GM12864 (cell line): ENCODE results near the gene ANKS6.

Source experiments
- DNase-seq: peaks from one replicate; pipeline ENCODE4 v3.0.0-alpha.2; 2011; ENCODE audit warnings: low read depth
- H3K4me3 ChIP-seq: 2 replicates; pipeline ENCODE4 v1.5.1; 2011; ENCODE audit warnings: mild to moderate bottlenecking, low read depth, low read length, control low read depth
- TF ChIP-seq, protein P1 (sequence below): IDR thresholded peaks from 2 replicates; pipeline ENCODE4 v1.5.1; 2011; ENCODE audit warnings: low read depth, mild to moderate bottlenecking, moderate library complexity, low read length, control low read depth, inconsistent platforms; ENCODE audit errors: missing control alignments

The ANKS6 gene

DNA sequence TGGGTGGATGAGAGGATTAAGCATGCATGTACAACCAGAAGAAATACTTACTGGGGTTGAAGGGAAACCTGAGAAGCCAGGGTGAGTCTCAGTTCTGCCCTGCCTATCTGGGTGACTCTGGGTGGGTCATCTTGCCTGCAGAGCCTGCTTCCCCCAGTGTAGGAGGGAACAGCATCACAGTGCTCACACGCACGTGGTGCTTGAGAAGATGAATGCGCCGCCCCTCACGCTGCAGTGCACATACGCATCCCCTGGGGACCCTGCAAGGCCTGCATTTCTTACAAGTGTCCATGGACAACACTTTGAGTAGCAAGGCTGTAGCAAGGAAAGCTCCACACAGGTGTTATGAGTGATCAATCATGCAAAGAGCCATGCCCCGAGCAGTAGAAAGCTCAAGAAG, 68.9 kb downstream of the ANKS6 start:
- DNase-seq, result no peak
- H3K4me3 ChIP-seq, result no peak overlapping the region
- TF ChIP-seq, protein P1, sequence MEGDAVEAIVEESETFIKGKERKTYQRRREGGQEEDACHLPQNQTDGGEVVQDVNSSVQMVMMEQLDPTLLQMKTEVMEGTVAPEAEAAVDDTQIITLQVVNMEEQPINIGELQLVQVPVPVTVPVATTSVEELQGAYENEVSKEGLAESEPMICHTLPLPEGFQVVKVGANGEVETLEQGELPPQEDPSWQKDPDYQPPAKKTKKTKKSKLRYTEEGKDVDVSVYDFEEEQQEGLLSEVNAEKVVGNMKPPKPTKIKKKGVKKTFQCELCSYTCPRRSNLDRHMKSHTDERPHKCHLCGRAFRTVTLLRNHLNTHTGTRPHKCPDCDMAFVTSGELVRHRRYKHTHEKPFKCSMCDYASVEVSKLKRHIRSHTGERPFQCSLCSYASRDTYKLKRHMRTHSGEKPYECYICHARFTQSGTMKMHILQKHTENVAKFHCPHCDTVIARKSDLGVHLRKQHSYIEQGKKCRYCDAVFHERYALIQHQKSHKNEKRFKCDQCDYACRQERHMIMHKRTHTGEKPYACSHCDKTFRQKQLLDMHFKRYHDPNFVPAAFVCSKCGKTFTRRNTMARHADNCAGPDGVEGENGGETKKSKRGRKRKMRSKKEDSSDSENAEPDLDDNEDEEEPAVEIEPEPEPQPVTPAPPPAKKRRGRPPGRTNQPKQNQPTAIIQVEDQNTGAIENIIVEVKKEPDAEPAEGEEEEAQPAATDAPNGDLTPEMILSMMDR, result no peak

DNA sequence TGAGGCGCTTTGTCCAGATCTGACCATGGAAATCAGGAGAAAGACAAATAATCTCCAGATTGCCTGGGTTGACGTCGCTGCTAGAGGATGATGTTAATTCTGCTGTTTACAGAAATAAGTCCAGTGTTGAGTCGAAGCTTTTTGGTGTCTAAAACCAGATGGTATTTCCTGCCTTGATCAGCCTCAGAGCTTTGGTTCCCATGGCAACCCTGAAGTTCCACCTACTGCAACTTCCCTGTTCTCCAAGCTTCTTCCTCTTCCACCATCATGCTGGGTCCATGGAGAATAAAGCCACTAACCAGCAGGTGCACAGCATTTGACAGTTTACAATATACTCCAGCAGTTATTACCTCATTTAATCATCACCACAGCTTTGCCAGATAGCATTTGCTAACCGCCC, 69.6 kb downstream of the ANKS6 start:
- TF ChIP-seq, protein P1, result no peak
- no peak overlapping the region for H3K4me3 ChIP-seq
- DNase-seq, result no peak

DNA sequence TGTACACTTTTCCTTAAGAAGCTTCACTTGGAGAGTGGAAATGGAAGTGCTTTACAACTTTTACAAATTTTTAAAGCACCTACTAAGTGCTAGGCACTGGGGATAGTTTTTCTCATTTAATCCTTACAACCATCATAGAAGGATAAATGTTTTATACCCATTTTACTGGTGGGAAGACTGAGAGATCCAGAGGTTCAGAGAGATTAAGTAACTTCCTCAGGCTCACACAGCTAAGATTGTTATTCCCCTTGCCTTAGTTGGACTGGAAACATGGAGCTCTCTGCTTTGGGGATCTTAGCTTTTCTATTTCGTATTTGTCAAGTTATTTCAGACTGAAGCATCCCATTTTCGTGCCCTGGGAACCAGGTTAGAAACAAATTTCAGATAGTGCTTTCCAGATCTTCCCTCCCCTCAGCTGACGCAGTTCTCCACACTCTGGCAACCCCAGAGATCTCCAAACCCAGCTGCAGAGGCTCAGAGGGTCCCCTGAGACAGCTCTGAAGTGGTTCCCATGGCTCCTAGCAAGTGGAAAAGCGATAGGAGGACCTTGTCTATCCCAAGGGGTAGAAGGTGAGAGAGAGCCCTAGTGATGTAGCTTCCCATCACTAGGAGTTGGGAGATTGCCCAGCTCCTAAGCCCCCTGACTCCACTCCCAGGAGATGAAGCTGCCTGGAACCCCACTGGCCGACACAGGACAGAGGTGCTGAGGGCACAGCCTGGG, 71.4 kb downstream of the ANKS6 start:
- H3K4me3 ChIP-seq, result no peak overlapping the region
- TF ChIP-seq, protein P1, result no peak
- no peak for DNase-seq

DNA sequence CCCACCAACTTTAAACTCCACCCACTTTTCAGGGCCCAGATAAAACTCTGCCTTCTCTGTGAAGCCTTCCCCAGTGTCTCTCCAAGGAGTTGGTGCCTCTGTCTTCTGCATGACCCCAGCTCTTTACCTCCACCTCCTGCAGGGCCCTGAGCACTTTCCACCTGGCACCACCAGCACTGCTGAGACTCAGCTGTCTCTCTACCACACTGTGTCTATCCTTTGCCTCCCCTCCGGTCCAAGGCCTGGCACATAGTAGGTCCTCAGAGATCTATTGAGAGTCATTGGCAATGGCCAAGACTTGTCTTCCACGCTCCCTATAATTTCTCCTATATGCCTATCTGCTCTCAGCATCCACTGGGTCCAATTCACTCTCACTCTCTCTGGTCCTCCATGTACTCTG, 74.7 kb downstream of the ANKS6 start:
- DNase-seq, result no peak
- TF ChIP-seq, protein P1, result no peak
- no peak overlapping the region for H3K4me3 ChIP-seq

DNA sequence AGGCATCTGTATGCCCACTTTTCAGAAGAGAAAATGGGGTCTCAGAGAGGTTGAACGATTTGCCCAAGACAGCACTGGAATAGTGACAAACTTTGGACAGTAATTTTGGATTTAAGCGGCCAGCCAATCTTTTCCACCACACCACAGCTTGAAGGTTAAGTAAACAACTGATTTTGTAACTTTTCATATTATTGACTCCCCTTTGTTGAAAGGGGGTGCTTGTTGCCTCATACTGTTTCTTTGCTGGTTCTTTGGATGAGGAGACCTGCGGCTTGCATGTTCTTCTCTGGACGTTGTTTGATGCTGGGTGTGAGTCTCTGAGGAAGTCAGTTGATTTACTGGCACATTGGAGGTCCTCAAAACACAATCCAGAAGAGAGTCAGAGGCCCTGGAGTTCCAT, 76.0 kb downstream of the ANKS6 start:
- TF ChIP-seq, protein P1, result no peak
- DNase-seq, result no peak
- H3K4me3 ChIP-seq, result no peak overlapping the region

DNA sequence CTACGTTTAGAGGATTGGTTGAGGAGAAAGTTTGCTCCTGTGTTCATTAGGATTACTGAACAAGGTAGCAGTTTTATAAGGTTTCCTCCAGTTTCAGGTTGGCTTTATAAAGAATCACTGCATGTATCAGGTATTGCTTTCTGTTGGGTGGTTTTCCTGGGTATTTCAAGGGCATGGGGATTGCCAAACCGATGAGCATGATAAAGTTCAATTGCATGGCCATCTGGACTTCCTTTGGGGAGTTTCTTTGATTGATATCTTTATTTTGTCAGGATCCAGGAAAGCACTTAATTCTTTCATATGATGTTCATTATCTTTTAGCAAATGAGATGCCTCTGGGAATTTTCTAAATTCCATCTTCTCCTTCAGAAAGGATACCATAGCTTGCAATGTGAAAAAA, 77.3 kb downstream of the ANKS6 start:
- TF ChIP-seq, protein P1, result no peak
- no peak overlapping the region for H3K4me3 ChIP-seq
- no peak for DNase-seq

DNA sequence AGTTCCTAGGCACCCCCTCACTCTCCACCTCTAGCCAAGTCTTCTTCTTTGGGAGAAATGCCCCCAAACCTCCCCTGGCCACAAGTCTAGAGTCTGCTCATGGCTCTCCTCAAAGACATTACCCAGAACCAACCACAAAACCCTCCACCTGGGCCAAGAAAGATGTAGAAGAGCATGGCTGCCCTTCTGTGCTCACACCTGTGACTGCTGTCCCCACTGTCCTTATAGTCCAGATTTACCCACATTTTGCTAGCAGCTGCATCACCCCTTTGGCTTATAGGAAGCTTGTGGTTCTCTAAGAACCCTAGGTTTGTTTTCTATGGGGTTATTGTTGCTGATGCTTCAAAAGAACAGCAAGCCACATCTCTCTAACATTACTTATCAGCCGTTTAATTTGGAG, 81.5 kb downstream of the ANKS6 start:
- DNase-seq, result no peak
- no peak overlapping the region for H3K4me3 ChIP-seq
- TF ChIP-seq, protein P1, result no peak
